Spleen (tissue), 11 donors: ENCODE results near the gene VWF. TPM values are rescaled to one million over a fixed set of nuclear protein-coding genes. Genes with fewer than 3 reads are reported as not detected.

Experiments
- DNase-seq: peaks from one replicate; pipeline ENCODE4 v3.0.0-alpha.2; 2020
- H3K27ac ChIP-seq, 8 donors: fragments of 200-600 bp; sonication (generic) in 7 of 8; 1 replicate in 4 of 8; 2 replicates in 4 of 8; pipeline versions ENCODE4 v1.5.0 to v1.8.0; 2016 to 2021; ENCODE audit warnings: inconsistent platforms in 4 of 8, mild to moderate bottlenecking in 4 of 8, moderate library complexity in 1 of 8
- H3K27me3 ChIP-seq, 7 donors: fragments of 200-600 bp; sonication (generic) in 6 of 7; replicated peaks in 1 of 7; 1 replicate in 4 of 7; 2 replicates in 3 of 7; pipeline versions ENCODE4 v1.5.0 to v1.8.0; 2016 to 2021; ENCODE audit warnings: inconsistent platforms in 3 of 7, mild to moderate bottlenecking in 1 of 7
- H3K36me3 ChIP-seq, 6 donors: fragments of 200-600 bp; sonication (generic) in 5 of 6; 1 replicate in 4 of 6; 2 replicates in 2 of 6; pipeline versions ENCODE4 v1.5.0 to v1.8.0; 2016 to 2021; ENCODE audit warnings: inconsistent platforms in 2 of 6
- H3K4me1 ChIP-seq, 6 donors: fragments of 200-600 bp; sonication (generic) in 5 of 6; 1 replicate in 3 of 6; 2 replicates in 3 of 6; pipeline versions ENCODE4 v1.5.0 to v1.8.0; 2016 to 2021; ENCODE audit warnings: inconsistent platforms in 3 of 6
- H3K4me3 ChIP-seq, 8 donors: fragments of 200-600 bp; sonication (generic) in 7 of 8; 1 replicate in 4 of 8; 2 replicates in 4 of 8; pipeline versions ENCODE4 v1.5.0 to v1.8.0; 2016 to 2021; ENCODE audit warnings: inconsistent platforms in 4 of 8, mild to moderate bottlenecking in 4 of 8, moderate library complexity in 2 of 8
- H3K9me3 ChIP-seq, 8 donors: fragments of 200-600 bp; sonication (generic) in 7 of 8; 1 replicate in 4 of 8; 2 replicates in 4 of 8; pipeline versions ENCODE4 v1.5.0 to v1.8.0; 2016 to 2021; ENCODE audit warnings: inconsistent platforms in 4 of 8
- POLR2A ChIP-seq, 3 donors: fragments of 450-650 bp; IDR thresholded peaks; one replicate each; pipeline ENCODE4 v1.5.1; 2017; ENCODE audit warnings: antibody characterized with exemption in 3 of 3, mild to moderate bottlenecking in 1 of 3
- POLR2AphosphoS5 ChIP-seq, 3 donors: sonication (generic); formaldehyde crosslinking; IDR thresholded peaks; one replicate each; pipeline ENCODE4 v1.5.1; 2017; ENCODE audit warnings: antibody characterized with exemption in 3 of 3
- WGBS, 5 donors: extraction: QIAGEN DNeasy Blood & Tissue Kit in 3 of 5; methylation state at CpG; one replicate each; pipeline versions ENCODE4 v1.1.5 to v1.1.7; 2013 to 2018; 5-methylcytosine and 5-hydroxymethylcytosine counted together
- intact Hi-C: fragments of 100-400 bp; cut with DNase I; formaldehyde crosslinking; loops from one replicate; pipeline ENCODE4 v1.15.0; 2023; ENCODE audit warnings: low total_unique reads
- polyA plus RNA-seq, 3 donors: library from polyadenylated mRNA; stranded (reverse); fragments of 200-250 nt; gene quantifications; one replicate each; pipeline ENCODE4 v1.2.1, GENCODE V29; 2013
- total RNA-seq, 7 donors: library from RNA; depleted of rRNA in 3 of 7; stranded (reverse); fragments of >200 nt in 3 of 7; fragmentation: NEBNext Ultra II Directional in 4 of 7; extraction: Animal tissue kit (Norgen Biotek cat#: 25700) in 4 of 7; gene quantifications; one replicate each; pipeline versions ENCODE4 v1.1.0 to v1.2.1, GENCODE V29; 2016 to 2021
- TF ChIP-seq, protein P1 (sequence below), 11 experiments: fragments of 200-600 bp in 7 of 11; fragments of 450-650 bp in 4 of 11; sonication (generic) in 4 of 11; IDR thresholded peaks in 8 of 11; conservative IDR thresholded peaks in 3 of 11; 1 replicate in 7 of 11; 2 replicates in 4 of 11; pipeline versions ENCODE4 v1.4.0 to v1.8.0; 2016 to 2021; ENCODE audit warnings: antibody characterized with exemption in 11 of 11, inconsistent platforms in 4 of 11, mild to moderate bottlenecking in 1 of 11
- donor health status: healthy with polysubstance abuse.
- donor health status: DM: no; HTN: no; CAD: no; lungs with moderate emphysema.
- donor health status: DM: no; HTN: no; CAD: no.
- donor health status: Bipolar disorder and iron deficiency.
- donor health status: healthy.
- donor health status: DM: no; HTN: no; CAD: no.
- donor health status: DM: yes; HTN: yes; CAD: no.

Gene VWF
- total and polyA plus RNA-seq, 10 donors, result 12.9 to 957 (median 321) TPM

DNA sequence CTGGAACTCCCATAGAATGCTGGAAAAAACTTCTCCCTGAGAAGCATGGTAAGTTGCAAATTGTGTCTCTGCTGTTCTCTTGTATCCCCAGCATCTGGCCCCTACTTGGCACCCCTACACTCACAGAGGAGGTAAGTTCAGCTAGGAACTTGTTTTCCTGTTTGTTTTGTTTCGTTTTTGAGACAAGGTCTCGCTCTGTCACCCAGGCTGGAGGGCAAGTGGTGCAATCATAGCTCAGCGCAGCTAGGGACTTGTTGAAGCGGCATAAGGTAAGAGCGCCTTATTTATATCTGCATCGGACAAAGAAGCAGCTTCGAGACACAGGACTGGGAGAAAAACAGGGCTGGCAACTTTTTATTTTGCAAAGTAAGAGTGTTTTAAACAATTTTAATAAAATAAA, 161.0 kb downstream of the VWF start:
- DNase-seq, result no peak

DNA sequence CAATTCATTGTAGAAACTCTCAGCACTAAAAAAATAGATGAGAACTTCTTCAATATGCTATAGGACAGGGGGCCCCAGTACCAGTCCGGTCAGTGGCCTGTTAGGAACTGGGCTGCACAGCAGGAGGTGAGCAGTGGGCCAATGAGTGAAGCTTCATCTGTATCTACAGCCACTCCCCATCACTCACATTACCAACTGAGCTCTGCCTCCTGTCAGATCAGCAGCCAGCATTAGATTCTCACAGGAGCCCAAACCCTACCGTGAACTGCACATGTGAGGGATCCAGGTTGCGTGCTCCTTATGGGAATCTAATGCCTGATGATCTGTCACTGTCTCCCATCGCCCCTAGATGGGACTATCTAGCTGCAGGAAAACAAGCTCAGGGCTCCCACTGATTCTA, 163.7 kb downstream of the VWF start:
- Histone ChIP-seq H3K27ac (no peak overlapping the region), H3K4me3 (no peak overlapping the region), H3K36me3 (peaks cover 0 to 3% (median 0%) of the 10 kb centered on the region in 6 donors), H3K9me3 (peaks cover 0 to 6% (median 0%) of the 10 kb centered on the region in 8 donors), H3K4me1 (peaks cover 0 to 13% (median 6%) of the 10 kb centered on the region in 6 donors), H3K27me3 (peaks cover 0 to 9% (median 0%) of the 10 kb centered on the region in 7 donors)
- no peak for DNase-seq
- TF ChIP-seq, protein P1, sequence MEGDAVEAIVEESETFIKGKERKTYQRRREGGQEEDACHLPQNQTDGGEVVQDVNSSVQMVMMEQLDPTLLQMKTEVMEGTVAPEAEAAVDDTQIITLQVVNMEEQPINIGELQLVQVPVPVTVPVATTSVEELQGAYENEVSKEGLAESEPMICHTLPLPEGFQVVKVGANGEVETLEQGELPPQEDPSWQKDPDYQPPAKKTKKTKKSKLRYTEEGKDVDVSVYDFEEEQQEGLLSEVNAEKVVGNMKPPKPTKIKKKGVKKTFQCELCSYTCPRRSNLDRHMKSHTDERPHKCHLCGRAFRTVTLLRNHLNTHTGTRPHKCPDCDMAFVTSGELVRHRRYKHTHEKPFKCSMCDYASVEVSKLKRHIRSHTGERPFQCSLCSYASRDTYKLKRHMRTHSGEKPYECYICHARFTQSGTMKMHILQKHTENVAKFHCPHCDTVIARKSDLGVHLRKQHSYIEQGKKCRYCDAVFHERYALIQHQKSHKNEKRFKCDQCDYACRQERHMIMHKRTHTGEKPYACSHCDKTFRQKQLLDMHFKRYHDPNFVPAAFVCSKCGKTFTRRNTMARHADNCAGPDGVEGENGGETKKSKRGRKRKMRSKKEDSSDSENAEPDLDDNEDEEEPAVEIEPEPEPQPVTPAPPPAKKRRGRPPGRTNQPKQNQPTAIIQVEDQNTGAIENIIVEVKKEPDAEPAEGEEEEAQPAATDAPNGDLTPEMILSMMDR (IDR thresholded peaks at IDR 0.05 in 8 of 11, conservative IDR thresholded peaks at IDR 0.05 in 3 of 11), result no peak
- TF ChIP-seq POLR2AphosphoS5 (IDR thresholded peaks at IDR 0.05) (no peak), POLR2A (IDR thresholded peaks at IDR 0.05) (no peak)
- 88 to 93% (median 92%) methylated on average over 4 of the region's 4 CpGs for WGBS, 5 donors
- intact Hi-C loops, result no loop called here

More for the DNA sequence above, 161.0 kb downstream of the VWF start:
- Histone ChIP-seq H3K4me1 (peaks cover 0 to 19% (median 10%) of the 10 kb centered on the region in 6 donors), H3K27ac (no peak overlapping the region), H3K36me3 (peaks cover 0 to 17% (median 0%) of the 10 kb centered on the region in 6 donors), H3K9me3 (no peaks in the 10 kb centered on the region), H3K4me3 (no peak overlapping the region), H3K27me3 (peaks cover 0 to 11% (median 0%) of the 10 kb centered on the region in 7 donors)
- no peak for TF ChIP-seq POLR2AphosphoS5 (IDR thresholded peaks at IDR 0.05)
- intact Hi-C loops, result no loop called here
- WGBS, 5 donors, result 80 to 86% (median 82%) methylated on average over 7 of the region's 7 CpGs

DNA sequence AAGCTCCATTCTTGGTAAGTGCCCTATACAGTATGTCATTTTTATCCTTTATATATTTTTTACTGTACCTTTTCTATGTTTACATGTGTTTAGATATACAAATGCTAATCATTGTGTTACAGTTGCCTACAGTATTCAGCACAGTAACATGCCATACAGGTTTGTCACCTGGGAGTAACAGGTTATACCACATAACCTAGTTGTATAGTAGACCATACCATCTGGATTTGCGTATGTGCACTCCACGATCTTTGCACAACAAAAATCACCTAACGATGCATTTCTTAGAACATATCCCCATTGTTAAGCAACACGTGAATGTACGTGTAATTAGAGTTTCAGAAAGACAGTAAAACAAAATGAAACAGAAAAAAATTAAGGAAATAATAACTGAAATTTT, 167.5 kb downstream of the VWF start:
- no peak for DNase-seq
- peaks cover 0 to 6% (median 0%) of the 10 kb centered on the region in 8 donors for H3K9me3 ChIP-seq
- H3K36me3 ChIP-seq, result peaks cover 0 to 18% (median 0%) of the 10 kb centered on the region in 6 donors
- TF ChIP-seq POLR2A (IDR thresholded peaks at IDR 0.05) (no peak), POLR2AphosphoS5 (IDR thresholded peaks at IDR 0.05) (no peak)
- TF ChIP-seq, protein P1 (IDR thresholded peaks at IDR 0.05 in 8 of 11, conservative IDR thresholded peaks at IDR 0.05 in 3 of 11), result no peak
- H3K27ac ChIP-seq, result no peak overlapping the region
- H3K4me3 ChIP-seq, result no peak overlapping the region
- H3K27me3 ChIP-seq, result peaks cover 0 to 7% (median 0%) of the 10 kb centered on the region in 7 donors
- no peaks in the 10 kb centered on the region for H3K4me1 ChIP-seq
- WGBS, 5 donors, result 93 to 98% (median 97%) methylated on average over 5 of the region's 5 CpGs
- intact Hi-C loops, result no loop called here

DNA sequence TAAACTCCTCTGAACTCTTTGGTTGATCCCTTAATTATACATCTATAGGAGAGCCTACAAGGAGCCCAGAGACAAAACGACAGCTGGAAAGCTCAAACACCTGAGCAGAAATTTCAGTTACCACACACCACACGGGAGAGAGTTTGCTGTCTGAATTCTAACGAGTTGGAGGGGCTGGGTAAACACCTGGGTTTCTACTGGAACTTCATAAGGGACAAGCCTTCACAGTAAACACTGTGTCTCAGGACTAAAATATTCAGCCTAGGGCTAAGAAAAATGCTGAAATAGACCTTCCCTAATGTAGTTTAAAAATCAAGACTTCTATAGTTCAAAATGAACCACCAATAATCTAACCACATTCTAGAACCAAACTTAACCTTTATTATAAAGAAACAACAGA, 169.8 kb downstream of the VWF start:
- no peak for DNase-seq
- TF ChIP-seq, protein P1 (IDR thresholded peaks at IDR 0.05 in 8 of 11, conservative IDR thresholded peaks at IDR 0.05 in 3 of 11), result no peak
- TF ChIP-seq POLR2AphosphoS5 (IDR thresholded peaks at IDR 0.05) (no peak), POLR2A (IDR thresholded peaks at IDR 0.05) (no peak)
- intact Hi-C loops, result no loop called here
- Histone ChIP-seq H3K36me3 (peaks cover 0 to 32% (median 6%) of the 10 kb centered on the region in 6 donors), H3K27ac (no peak overlapping the region), H3K4me1 (no peaks in the 10 kb centered on the region), H3K27me3 (peaks cover 0 to 18% (median 0%) of the 10 kb centered on the region in 7 donors), H3K9me3 (peaks cover 0 to 6% (median 0%) of the 10 kb centered on the region in 8 donors), H3K4me3 (no peak overlapping the region)
- WGBS, 5 donors, result 33 to 63% (median 52%) methylated on average over 3 of the region's 3 CpGs
